Measurements from ENCODE around the gene WNT7A.
"Not testable (repeated sequence)": the region's sequence is repeated elsewhere in the genome, so short reads cannot be mapped to it uniquely, and the experiment has no call there.

Gene WNT7A

GRCh38 chr3:13879946-13880810, at the start of gene WNT7A:
Gene WNT7A (minus strand): TSS chr3:13880071. CDS start chr3:13879816, 255 bp downstream.
- no peak for DNase-seq

GRCh38 chr3:13928741-13929140, 48.9 kb upstream of the WNT7A start:
- DNase-seq: not testable (repeated sequence)

DNA sequence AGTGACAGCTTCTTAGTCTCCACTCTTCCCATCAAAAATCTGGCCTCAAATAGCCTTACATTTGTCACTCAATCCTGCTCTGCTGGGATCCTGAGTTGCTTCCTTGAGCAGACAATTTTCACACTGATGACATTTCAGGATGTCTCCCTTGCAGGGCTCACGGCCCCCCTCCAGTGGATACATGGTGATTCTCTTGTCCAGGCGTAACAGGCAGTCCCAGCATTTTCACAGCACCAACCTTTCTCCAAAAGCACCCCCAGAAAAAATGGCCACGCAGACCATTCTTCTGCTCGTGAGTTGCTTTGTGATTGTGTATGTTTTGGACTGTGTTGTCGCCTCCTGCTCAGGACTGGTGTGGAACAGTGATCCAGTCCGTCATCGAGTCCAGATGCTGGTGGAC, 47.4 kb upstream of the WNT7A start:
- no peak for DNase-seq

DNA sequence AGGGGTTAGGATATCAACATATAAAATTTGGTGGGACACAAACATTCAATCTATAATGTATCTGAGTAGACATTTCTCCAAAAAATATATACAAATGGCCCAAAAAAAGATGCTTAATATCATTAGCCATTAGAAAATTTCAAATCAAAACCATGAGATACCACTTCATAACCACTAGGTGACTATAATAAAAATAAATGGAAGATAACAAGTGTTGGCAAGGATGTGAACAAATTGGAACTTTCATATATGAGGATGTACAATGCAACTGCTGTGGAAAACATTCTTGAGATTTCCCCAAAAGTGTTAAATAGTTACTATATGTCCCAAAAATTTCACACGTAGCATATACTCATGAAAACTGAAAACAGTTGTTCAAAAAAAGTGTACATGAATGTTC, 36.5 kb upstream of the WNT7A start:
- no peak for DNase-seq

GRCh38 chr3:13902648-13903238, 22.9 kb upstream of the WNT7A start:
- DNase-seq: no peak

- no peak for DNase-seq
These were observed 22.2 kb upstream of the WNT7A start for GRCh38 chr3:13901935-13902584.

- DNase-seq: no peak
These were observed 18.5 kb upstream of the WNT7A start for GRCh38 chr3:13898346-13898745.

- DNase-seq: peak; percentile 18 to 53
These were observed 16.7 kb upstream of the WNT7A start for GRCh38 chr3:13896473-13897154.

GRCh38 chr3:13895155-13896105, 15.6 kb upstream of the WNT7A start:
- peak; percentile 81 to 96 for DNase-seq

DNA sequence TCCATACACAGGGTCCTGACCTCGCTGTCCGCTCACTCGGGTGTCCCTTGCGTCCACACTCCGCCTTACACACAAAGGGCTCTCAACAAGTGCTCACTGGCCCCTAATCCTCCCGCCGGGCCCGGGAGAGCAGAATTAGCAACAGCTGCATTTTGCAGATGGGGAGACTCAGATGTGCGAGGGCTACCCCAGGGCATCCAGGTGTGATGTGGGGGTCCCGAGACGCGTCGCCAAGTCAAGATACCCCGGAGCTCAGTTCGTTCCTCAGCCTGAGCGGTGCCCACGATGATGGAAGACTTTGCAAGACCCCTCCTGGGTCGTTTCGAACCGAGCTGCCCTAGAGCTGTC, 14.9 kb upstream of the WNT7A start:
- DNase-seq: no peak

GRCh38 chr3:13894096-13894806, 14.4 kb upstream of the WNT7A start:
- no peak for DNase-seq

DNA sequence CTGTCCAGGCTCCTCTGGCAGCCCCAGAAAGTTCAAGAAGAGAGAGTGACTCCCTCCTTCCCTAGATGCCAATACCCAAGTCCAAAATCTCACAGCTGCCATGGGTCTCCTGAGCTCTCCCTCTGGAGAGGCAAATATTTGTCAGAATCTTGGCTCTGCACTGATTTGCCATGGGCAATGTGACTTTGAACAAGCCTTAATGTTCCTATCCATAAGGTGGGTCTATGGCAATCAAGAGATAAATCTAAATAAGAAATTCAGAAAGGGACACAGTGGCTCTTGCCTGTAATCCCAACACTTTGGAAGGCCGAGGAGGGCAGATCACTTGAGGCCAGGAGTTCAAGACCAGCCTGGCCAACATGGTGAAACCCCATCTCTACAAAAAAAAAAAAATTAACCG, 12.4 kb upstream of the WNT7A start:
- no peak for DNase-seq

DNA sequence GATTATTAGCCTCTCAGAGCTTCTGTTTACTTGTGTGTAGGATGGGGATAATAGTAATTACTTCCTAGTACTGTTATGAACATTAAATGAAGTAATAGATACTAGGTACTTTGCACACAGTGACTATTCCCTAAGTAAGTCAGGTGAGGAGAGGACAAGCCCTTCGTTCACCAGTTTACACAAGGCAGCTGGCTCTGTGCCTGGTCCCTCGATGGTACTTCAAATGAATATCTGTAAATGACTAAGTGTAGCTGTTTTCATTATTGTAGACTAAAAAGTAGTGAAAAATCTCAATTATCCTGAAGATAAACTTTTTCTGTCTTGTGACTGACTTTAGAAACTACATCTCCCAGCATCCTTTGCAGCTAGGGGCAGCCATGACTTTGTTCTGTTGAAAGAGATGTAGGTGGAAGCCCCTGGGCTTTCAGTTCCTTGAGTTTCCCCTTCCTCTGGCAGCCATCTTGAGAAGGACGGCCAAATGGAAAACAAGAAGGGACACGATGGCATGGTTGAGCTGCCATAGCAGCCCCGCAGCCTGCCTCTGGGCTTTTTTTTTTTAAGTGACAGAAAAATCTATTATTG, 11.7 kb upstream of the WNT7A start:
- peak in 1 of 2 donors; percentile 5 for DNase-seq

GRCh38 chr3:13891017-13891392, 11.1 kb upstream of the WNT7A start:
- DNase-seq: no peak

GRCh38 chr3:13890377-13891016, 10.6 kb upstream of the WNT7A start:
- no peak for DNase-seq

GRCh38 chr3:13888576-13888975, 8.7 kb upstream of the WNT7A start:
- no peak for DNase-seq

GRCh38 chr3:13887495-13888300, 7.8 kb upstream of the WNT7A start:
- no peak for DNase-seq

DNA sequence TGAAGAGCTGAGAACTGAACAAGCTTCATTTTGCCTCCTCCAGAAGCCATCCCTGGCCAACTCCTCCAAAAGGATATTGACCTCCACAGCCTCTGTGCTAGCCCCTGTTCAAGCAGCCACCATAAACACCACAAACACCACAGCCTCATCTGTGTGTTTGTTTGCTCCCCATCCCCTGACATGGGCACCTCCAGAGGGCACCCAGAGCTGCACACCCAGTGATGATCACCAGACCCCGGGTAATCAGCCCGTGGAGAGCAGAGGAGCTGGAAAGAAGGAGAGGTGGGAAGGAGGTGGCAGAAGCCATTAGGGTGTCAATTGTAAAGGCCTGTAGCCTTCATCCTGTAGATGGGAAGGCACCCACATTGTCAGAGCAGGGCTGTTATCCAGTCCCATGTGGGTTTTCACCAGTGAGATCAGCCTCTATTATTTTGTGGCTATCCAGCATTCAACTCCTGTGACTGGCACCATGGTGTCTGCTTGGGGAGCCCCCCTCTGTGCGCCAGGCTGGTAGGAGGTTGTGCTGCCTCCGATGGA, 6.8 kb upstream of the WNT7A start:
- no peak for DNase-seq

- no peak for DNase-seq
These were observed 5.8 kb upstream of the WNT7A start for GRCh38 chr3:13885704-13886010.
